Large intestine (tissue), 3 donors: Measurements from ENCODE around the gene NAB1. TPM values are rescaled to one million over a fixed set of nuclear protein-coding genes. Genes with fewer than 3 reads are reported as not detected.

ENCODE experiments used
- DNase-seq, 2 donors: peaks; one replicate each; pipeline versions ENCODE4 v3.0.0 to v3.0.0-alpha.2; 2013
- H3K27ac ChIP-seq: one replicate; pipeline ENCODE4 v1.5.1; 2013; ENCODE audit warnings: low read length
- H3K27me3 ChIP-seq: 2 replicates; pipeline ENCODE4 v1.6.1; 2013; ENCODE audit warnings: low read length; ENCODE audit not compliant: control insufficient read depth, insufficient read depth
- H3K36me3 ChIP-seq: 2 replicates; pipeline ENCODE4 v1.6.1; 2013; ENCODE audit warnings: low read length; ENCODE audit not compliant: control insufficient read depth, insufficient read depth
- H3K4me1 ChIP-seq: one replicate; pipeline ENCODE4 v1.6.1; 2013; ENCODE audit warnings: low read length; ENCODE audit not compliant: control insufficient read depth, insufficient read depth
- H3K4me3 ChIP-seq: one replicate; pipeline ENCODE4 v1.5.1; 2013; ENCODE audit warnings: low read length
- H3K9me3 ChIP-seq: one replicate; pipeline ENCODE4 v1.6.1; 2013; ENCODE audit warnings: mild to moderate bottlenecking, low read depth, low read length, moderate library complexity; ENCODE audit not compliant: control insufficient read depth
- WGBS: methylation state at CpG from one replicate; pipeline ENCODE4 v1.1.5; 2013; ENCODE audit warnings: low lambda C conversion rate; ENCODE audit not compliant: insufficient coverage; 5-methylcytosine and 5-hydroxymethylcytosine counted together
- polyA plus RNA-seq: library from polyadenylated mRNA; unstranded; fragments of 120-200 nt; gene quantifications from one replicate; pipeline ENCODE4 v1.2.1, GENCODE V29; 2013

The NAB1 gene
- polyA plus RNA-seq, 1 donor = 48.3 TPM

DNA sequence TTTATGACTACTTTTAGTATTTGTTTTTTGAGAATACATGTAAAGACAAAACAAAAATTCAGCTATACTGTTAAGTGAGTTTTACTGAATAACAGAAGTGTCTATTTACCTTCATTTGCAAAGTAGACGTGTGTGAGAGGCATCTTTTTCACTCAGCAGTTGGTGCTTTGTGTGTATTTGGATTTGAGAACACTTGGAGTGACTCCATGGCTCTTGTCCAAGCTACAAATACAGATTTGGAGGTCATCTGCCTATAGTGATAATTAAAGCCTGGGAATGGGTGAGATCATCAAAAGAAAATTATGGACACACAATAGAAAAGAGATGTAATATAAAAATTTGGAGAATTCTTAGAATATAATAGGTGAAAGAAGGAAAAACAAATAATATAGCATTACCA is 6.2 kb downstream of the NAB1 start:
- no CpG with 5 or more reads among the region's 1 CpG for WGBS
- Histone ChIP-seq H3K4me3 (no peak overlapping the region), H3K4me1 (no peaks in the 10 kb centered on the region)

DNA sequence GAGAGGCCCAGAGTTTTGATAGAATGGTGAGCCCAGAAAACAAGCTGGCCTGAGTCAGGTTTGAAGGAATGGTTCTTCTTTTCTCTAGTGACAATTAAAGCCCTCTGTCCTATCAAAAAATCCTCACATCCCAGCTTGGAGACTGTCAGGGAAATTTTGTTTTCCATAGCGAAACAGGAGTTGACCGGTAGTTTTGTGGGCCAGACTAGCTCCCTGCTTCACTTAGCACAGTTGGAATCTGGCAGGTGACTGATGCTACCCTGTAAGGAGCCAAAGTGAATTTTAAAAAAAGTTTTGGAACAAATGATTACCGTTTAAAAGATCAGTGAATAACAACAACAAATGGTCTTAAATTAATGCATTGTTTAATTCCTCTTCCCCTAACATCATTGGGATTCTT is 6.7 kb downstream of the NAB1 start:
- Histone ChIP-seq H3K36me3 (peaks cover 7% of the 10 kb centered on the region), H3K4me3 (no peak overlapping the region), H3K27ac (no peak overlapping the region), H3K4me1 (no peaks in the 10 kb centered on the region), H3K27me3 (no peaks in the 10 kb centered on the region), H3K9me3 (no peaks in the 10 kb centered on the region)
- DNase-seq = no peak
- 89% methylated on average over 1 of the region's 3 CpGs for WGBS

More for the DNA sequence above, 6.2 kb downstream of the NAB1 start:
- no peaks in the 10 kb centered on the region for H3K9me3 ChIP-seq
- DNase-seq = no peak
- H3K36me3 ChIP-seq = peaks cover 7% of the 10 kb centered on the region
- no peak overlapping the region for H3K27ac ChIP-seq
- no peaks in the 10 kb centered on the region for H3K27me3 ChIP-seq

DNA sequence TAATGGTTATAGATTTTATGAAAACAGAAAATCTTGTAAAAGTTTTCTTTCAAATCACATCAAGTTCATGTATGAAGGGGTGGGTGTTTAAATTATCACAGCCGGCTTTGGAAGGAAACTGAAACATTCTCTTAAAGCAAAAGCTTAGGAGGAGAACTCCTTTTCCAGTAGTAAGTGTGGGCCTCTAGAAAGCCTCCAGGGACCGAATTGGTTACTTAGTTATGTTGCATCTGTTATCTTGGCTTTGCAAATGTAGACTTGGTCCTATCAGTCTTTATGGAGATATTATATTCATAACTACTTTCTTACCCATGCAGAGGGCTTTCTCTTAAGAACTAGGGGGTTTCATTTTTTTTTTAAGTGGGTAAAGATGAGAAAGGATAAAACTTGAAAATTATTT is 7.4 kb downstream of the NAB1 start:
- H3K27me3 ChIP-seq = no peaks in the 10 kb centered on the region
- H3K27ac ChIP-seq = no peak overlapping the region
- WGBS = no CpG with 5 or more reads among the region's 2 CpGs
- H3K4me1 ChIP-seq = no peaks in the 10 kb centered on the region
- no peak overlapping the region for H3K4me3 ChIP-seq
- H3K9me3 ChIP-seq = no peaks in the 10 kb centered on the region
- peaks cover 9% of the 10 kb centered on the region for H3K36me3 ChIP-seq
- DNase-seq = no peak

DNA sequence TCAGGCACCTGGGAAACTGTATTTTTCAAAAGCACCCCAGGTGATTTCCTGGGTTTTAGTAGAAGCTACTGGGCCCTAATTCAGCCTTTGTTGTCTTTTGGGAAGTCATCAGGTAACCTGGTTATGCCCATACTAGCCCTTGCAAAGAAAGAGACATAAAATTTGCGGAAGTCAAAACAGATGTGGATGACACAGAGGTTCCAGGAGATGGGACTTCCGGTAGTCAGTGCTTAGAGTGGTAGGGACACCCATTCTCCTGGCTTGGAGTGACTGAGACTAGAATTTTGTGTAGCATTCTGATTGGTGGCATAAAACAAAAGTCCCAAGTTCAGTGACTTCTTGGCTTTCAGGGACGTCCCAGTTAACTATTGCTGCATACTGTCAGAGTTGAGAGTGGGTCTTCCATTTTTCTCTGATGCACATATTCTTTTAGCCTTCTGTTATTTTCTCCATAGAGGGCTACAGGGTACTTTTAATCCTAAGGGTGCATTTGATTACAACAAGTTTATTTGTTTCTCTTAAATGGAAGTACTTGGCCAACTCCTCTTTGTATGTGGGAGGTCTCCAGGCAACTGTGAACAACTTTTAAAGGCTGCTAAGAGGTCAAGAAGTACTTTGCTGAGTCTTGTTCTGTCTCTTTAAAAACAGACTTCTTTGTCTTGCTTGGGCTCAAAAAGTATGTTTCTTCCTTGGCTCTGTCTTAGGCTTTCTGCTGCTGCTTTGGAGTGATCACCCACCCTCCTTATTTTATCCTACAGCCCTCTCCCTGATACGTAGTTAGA is 8.8 kb downstream of the NAB1 start:
- H3K4me3 ChIP-seq = no peak overlapping the region
- no peaks in the 10 kb centered on the region for H3K9me3 ChIP-seq
- H3K36me3 ChIP-seq = peaks cover 9% of the 10 kb centered on the region
- H3K27me3 ChIP-seq = no peaks in the 10 kb centered on the region
- no peaks in the 10 kb centered on the region for H3K4me1 ChIP-seq
- H3K27ac ChIP-seq = no peak overlapping the region
- WGBS = 70% methylated on average over 2 of the region's 4 CpGs
- no peak for DNase-seq

DNA sequence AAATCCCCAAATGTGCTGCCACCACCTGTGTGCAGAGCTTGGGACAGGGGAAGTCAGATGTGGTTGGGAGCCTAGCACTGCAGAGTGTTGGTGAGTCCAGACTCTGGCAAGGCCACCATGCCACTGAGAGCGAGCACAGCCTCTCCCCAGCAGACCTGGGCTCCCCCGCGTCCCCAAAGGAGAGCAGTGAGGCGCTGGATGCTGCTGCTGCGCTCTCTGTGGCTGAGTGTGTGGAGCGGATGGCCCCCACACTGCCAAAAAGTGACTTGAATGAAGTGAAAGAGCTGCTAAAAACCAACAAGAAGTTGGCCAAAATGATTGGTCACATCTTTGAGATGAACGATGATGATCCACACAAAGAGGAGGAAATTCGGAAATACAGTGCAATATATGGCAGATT is 10.7 kb downstream of the NAB1 start:
- H3K9me3 ChIP-seq = peaks cover 3% of the 10 kb centered on the region

DNA sequence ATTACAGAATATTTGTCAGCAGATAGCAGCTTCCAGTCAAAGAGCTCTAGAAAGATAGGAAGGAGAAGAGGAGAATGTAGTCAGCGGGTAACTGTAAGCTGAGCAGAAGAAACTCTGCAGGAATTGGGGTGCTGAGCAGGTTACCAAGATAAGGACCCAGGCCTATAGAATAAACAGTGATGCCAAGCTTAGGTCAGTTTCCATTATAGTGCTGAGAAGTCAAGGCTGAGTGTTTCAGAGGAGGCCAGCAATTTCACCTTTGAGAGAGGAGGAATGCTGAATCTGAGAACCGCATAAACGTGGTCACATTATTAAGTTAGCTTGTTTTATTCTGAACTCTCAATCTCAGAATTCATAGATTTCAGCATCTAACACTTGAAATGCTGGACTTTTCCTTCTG is 13.9 kb downstream of the NAB1 start:
- DNase-seq = no peak
- H3K36me3 ChIP-seq = peaks cover 9% of the 10 kb centered on the region
- H3K9me3 ChIP-seq = peaks cover 3% of the 10 kb centered on the region
- no peak overlapping the region for H3K4me3 ChIP-seq
- no peaks in the 10 kb centered on the region for H3K4me1 ChIP-seq
- no CpG with 5 or more reads among the region's 3 CpGs for WGBS
- no peak overlapping the region for H3K27ac ChIP-seq
- no peaks in the 10 kb centered on the region for H3K27me3 ChIP-seq

More for the DNA sequence above, 10.7 kb downstream of the NAB1 start:
- no peak for DNase-seq
- WGBS = no CpG with 5 or more reads among the region's 8 CpGs
- Histone ChIP-seq H3K27me3 (no peaks in the 10 kb centered on the region), H3K4me3 (no peak overlapping the region), H3K4me1 (no peaks in the 10 kb centered on the region), H3K27ac (no peak overlapping the region), H3K36me3 (peaks cover 9% of the 10 kb centered on the region)

DNA sequence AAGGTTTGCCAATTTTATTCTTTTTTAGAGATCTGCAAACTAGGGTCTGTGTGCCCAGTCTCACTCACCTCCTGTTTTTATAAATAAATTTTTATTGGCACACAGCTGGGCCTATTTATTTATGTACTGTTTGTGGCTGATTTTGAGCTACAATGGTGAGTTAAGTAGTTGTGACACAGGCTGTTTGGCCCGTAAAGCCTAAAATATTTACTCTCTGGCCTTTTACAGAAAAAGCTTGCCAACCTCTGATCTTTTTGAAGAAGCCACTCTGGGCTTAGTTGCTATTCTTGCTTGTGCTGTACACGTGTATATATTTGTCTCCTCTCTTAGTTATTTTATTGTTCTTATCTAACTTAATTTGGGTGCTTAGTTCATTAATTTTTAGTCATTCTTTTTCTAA is 14.5 kb downstream of the NAB1 start:
- no peak for DNase-seq
- no peak overlapping the region for H3K4me3 ChIP-seq
- H3K27me3 ChIP-seq = no peaks in the 10 kb centered on the region
- peaks cover 9% of the 10 kb centered on the region for H3K36me3 ChIP-seq
- WGBS = 100% methylated on average over 1 of the region's 2 CpGs
- no peak overlapping the region for H3K27ac ChIP-seq
- peaks cover 3% of the 10 kb centered on the region for H3K9me3 ChIP-seq
- no peaks in the 10 kb centered on the region for H3K4me1 ChIP-seq

DNA sequence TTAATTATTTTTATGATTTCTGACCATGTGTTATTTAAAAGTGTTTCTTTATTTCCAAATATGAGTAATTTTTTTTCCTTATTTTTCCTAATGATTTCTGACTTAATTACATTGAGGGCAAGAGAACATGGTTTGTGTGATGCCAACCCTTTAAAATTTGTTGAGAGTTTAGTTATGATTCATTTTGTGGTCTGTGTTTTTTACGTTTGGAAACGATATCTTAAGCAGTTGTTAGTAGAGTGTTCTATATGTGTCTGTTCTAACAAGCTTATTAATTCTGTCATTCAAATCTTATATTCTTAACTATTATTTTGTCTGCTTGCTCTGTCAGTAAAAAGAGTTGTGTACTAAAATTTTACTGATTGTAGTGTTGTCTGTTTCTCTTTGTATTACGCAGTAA is 15.0 kb downstream of the NAB1 start:
- Histone ChIP-seq H3K4me1 (no peaks in the 10 kb centered on the region), H3K9me3 (peaks cover 3% of the 10 kb centered on the region), H3K27ac (no peak overlapping the region), H3K27me3 (no peaks in the 10 kb centered on the region), H3K4me3 (no peak overlapping the region), H3K36me3 (peaks cover 9% of the 10 kb centered on the region)
- WGBS = 88% methylated on average over 1 of the region's 3 CpGs
- no peak for DNase-seq

DNA sequence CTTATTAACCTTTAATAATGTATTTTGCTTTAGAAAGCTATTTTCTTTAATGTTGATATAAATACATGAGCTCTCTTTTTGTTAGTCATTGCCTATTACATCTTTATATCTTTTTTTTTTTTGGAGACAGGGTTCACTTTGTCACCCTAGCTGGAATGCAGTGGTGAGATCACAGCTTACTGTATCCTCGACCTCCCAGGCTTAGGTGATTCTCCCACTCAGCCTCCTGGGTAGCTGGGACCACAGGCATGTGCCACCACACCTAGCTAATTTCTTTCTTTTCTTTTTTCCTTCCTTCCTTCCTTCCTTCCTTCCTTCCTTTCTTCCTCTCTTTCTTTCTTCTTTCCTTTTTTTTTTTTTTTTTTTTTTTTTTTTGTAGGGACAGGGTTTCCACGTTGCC is 15.4 kb downstream of the NAB1 start:
- 100% methylated on average over 2 of the region's 2 CpGs for WGBS
- Histone ChIP-seq H3K4me3 (no peak overlapping the region), H3K27me3 (no peaks in the 10 kb centered on the region), H3K36me3 (peaks cover 9% of the 10 kb centered on the region), H3K9me3 (peaks cover 3% of the 10 kb centered on the region), H3K4me1 (no peaks in the 10 kb centered on the region), H3K27ac (no peak overlapping the region)
- DNase-seq = no peak

DNA sequence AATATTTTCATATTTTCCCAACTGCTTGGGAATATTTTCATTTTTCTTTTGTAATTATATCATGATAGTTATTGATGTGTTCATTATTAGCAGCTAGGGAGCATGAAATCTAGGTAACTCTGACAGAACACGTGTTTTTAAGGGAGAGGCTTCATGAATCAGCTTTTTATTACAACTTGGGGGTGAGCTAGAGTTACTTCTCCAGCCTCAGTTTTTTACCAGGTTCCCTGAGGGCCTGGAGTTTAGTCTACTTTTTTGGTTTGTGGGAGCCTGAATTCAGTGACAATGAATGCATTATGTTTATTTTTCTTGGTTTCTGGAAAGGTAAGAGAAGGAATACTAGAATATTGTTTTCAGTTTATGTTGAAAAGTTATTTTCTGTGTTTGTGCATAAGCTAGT is 18.0 kb downstream of the NAB1 start:
- no peaks in the 10 kb centered on the region for H3K27me3 ChIP-seq
- WGBS = no CpG with 5 or more reads among the region's 1 CpG
- no peak for DNase-seq

DNA sequence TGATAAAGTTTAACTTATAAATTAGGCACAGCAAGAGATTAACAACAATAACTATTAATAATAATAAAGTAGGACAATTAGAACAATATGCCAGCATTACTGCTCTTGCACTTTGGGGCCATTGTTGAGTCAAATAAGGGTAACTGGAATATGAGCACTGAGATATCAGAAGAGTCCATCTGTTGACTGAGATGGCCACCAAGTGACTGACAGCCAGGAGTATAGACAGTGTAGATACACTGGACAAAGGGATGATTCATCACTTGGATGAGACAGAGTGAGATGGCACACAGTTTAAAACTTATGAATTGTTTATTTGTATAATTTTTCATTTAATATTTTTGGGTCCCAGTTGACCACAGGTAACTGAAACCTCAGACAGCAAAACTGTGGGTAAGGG is 20.0 kb downstream of the NAB1 start:
- Histone ChIP-seq H3K9me3 (peaks cover 3% of the 10 kb centered on the region), H3K27me3 (no peaks in the 10 kb centered on the region), H3K36me3 (peaks cover 14% of the 10 kb centered on the region), H3K4me3 (no peak overlapping the region), H3K4me1 (no peaks in the 10 kb centered on the region), H3K27ac (no peak overlapping the region)
- DNase-seq = no peak

More for the DNA sequence above, 18.0 kb downstream of the NAB1 start:
- Histone ChIP-seq H3K36me3 (peaks cover 8% of the 10 kb centered on the region), H3K4me3 (no peak overlapping the region), H3K27ac (no peak overlapping the region), H3K4me1 (no peaks in the 10 kb centered on the region), H3K9me3 (peaks cover 3% of the 10 kb centered on the region)
